HG03039 (cell line): ENCODE data around the gene CRYGS.
"Not testable (repeated sequence)": the region's sequence is repeated elsewhere in the genome, so short reads cannot be mapped to it uniquely, and the experiment has no call there.

Experiments
- ATAC-seq: cut with Tn5 transposase; IDR thresholded peaks from one replicate; pipeline ENCODE4 v1.9.1; 2021; ENCODE audit warnings: mild to moderate bottlenecking, moderate library complexity; ENCODE audit not compliant: unreplicated experiment

CRYGS gene

GRCh38 chr3:186544281-186544680 lies at the start of gene CRYGS:
CRYGS (minus strand) TSS chr3:186544380; CDS start chr3:186544326, 54 bp downstream.
- ATAC-seq = no peak

- ATAC-seq = no peak
Measured at GRCh38 chr3:186593862-186594261, 49.7 kb upstream of the CRYGS start.

- no peak for ATAC-seq
Measured at GRCh38 chr3:186592682-186593081, 48.5 kb upstream of the CRYGS start.

GRCh38 chr3:186590580-186591295 lies 46.6 kb upstream of the CRYGS start:
- ATAC-seq = no peak

GRCh38 chr3:186589856-186590579 lies 45.8 kb upstream of the CRYGS start:
- ATAC-seq = no peak

GRCh38 chr3:186589121-186589520 lies 44.9 kb upstream of the CRYGS start:
- no peak for ATAC-seq

- ATAC-seq = no peak
Measured at GRCh38 chr3:186588632-186589031, 44.5 kb upstream of the CRYGS start.

GRCh38 chr3:186587183-186587582 lies 43.0 kb upstream of the CRYGS start:
- no peak for ATAC-seq

- not testable (repeated sequence) for ATAC-seq
Measured at GRCh38 chr3:186586245-186586644, 42.1 kb upstream of the CRYGS start.

- ATAC-seq = no peak
Measured at GRCh38 chr3:186583831-186584230, 39.7 kb upstream of the CRYGS start.

- ATAC-seq = no peak
Measured at GRCh38 chr3:186582541-186582940, 38.4 kb upstream of the CRYGS start.

- ATAC-seq = no peak
Measured at GRCh38 chr3:186580785-186581184, 36.6 kb upstream of the CRYGS start.

GRCh38 chr3:186577521-186577920 lies 33.3 kb upstream of the CRYGS start:
- no peak for ATAC-seq

- no peak for ATAC-seq
Measured at GRCh38 chr3:186571644-186572013, 27.4 kb upstream of the CRYGS start.

- ATAC-seq = no peak
Measured at GRCh38 chr3:186570941-186571643, 26.9 kb upstream of the CRYGS start.

- ATAC-seq = peak; percentile 88
Measured at GRCh38 chr3:186570096-186570940, 26.1 kb upstream of the CRYGS start, which contains the start of gene DNAJB11. DNAJB11 (plus strand) TSS chr3:186570720; CDS start chr3:186570898, 178 bp downstream.

GRCh38 chr3:186569779-186570095 lies 25.6 kb upstream of the CRYGS start:
- no peak for ATAC-seq

- not testable (repeated sequence) for ATAC-seq
Measured at GRCh38 chr3:186569361-186569760, 25.2 kb upstream of the CRYGS start.

- peak; percentile 41 for ATAC-seq
Measured at GRCh38 chr3:186567072-186567921, 23.1 kb upstream of the CRYGS start, which contains the start of gene TBCCD1. TBCCD1 (minus strand) TSS chr3:186567339; CDS start chr3:186564329, 3,010 bp downstream.

GRCh38 chr3:186566772-186567071 lies 22.5 kb upstream of the CRYGS start:
- no peak for ATAC-seq
